ENCODE data around the gene SHISA8.

Gene SHISA8

GRCh38 chr22:41891407-41891806 is 23.5 kb downstream of the SHISA8 start:
- Histone ChIP-seq H2AFZ (ENCODE audit: low read length) (no peak overlapping the region), H3K9ac (ENCODE audit: low read length) (no peak overlapping the region), H3F3A (ENCODE audit: insufficient read depth, low read length) (no peaks in the 10 kb centered on the region), H3K9me2 (ENCODE audit: low read depth, low read length) (no peaks in the 10 kb centered on the region), H3K79me2 (ENCODE audit: insufficient read depth, low read length) (no peaks in the 10 kb centered on the region), H3K27ac (ENCODE audit: low read depth, low read length, poor library complexity, severe bottlenecking) (no peak overlapping the region), H3K4me3 (ENCODE audit: low read depth, low read length, poor library complexity, severe bottlenecking) (no peak overlapping the region), H3K9me3 (ENCODE audit: low read length) (no peaks in the 10 kb centered on the region), H4K20me1 (ENCODE audit: insufficient read depth, low read length) (no peaks in the 10 kb centered on the region), H3K36me3 (ENCODE audit: insufficient read depth, low read length) (peaks cover 93% of the 10 kb centered on the region), H3K4me2 (ENCODE audit: low read length) (no peak overlapping the region), H3K27me3 (ENCODE audit: insufficient read depth, low read length) (no peaks in the 10 kb centered on the region), H3K4me1 (ENCODE audit: insufficient read depth, low read length, severe bottlenecking) (peaks cover 6% of the 10 kb centered on the region)
- TF ChIP-seq CTCF (IDR thresholded peaks at IDR 0.05; ENCODE audit: low read length): no peak
- no peak for TF ChIP-seq EZH2 (IDR thresholded peaks at IDR 0.05; ENCODE audit: borderline replicate concordance, low read length)

GRCh38 chr22:41888627-41889200 is 26.2 kb downstream of the SHISA8 start:
- no peak for TF ChIP-seq EZH2 (IDR thresholded peaks at IDR 0.05; ENCODE audit: borderline replicate concordance, low read length)
- TF ChIP-seq CTCF (IDR thresholded peaks at IDR 0.05; ENCODE audit: low read length): no peak
- no peaks in the 10 kb centered on the region for H3K9me2 ChIP-seq (ENCODE audit: low read depth, low read length)
- no peaks in the 10 kb centered on the region for H4K20me1 ChIP-seq (ENCODE audit: insufficient read depth, low read length)
- peaks cover 10% of the 10 kb centered on the region for H3K4me1 ChIP-seq (ENCODE audit: insufficient read depth, low read length, severe bottlenecking)
- no peak overlapping the region for H3K4me3 ChIP-seq (ENCODE audit: low read depth, low read length, poor library complexity, severe bottlenecking)
- H3K27ac ChIP-seq (ENCODE audit: low read depth, low read length, poor library complexity, severe bottlenecking): peak overlapping the region; percentile 9
- no peaks in the 10 kb centered on the region for H3K79me2 ChIP-seq (ENCODE audit: insufficient read depth, low read length)
- H3K4me2 ChIP-seq (ENCODE audit: low read length): no peak overlapping the region
- H3K9ac ChIP-seq (ENCODE audit: low read length): no peak overlapping the region
- no peaks in the 10 kb centered on the region for H3K27me3 ChIP-seq (ENCODE audit: insufficient read depth, low read length)
- H3F3A ChIP-seq (ENCODE audit: insufficient read depth, low read length): no peaks in the 10 kb centered on the region
- peaks cover 96% of the 10 kb centered on the region for H3K36me3 ChIP-seq (ENCODE audit: insufficient read depth, low read length)
- no peak overlapping the region for H2AFZ ChIP-seq (ENCODE audit: low read length)
- no peaks in the 10 kb centered on the region for H3K9me3 ChIP-seq (ENCODE audit: low read length)

GRCh38 chr22:41885516-41885915 is 29.4 kb downstream of the SHISA8 start:
- H3K79me2 ChIP-seq (ENCODE audit: insufficient read depth, low read length): no peaks in the 10 kb centered on the region
- H3K27me3 ChIP-seq (ENCODE audit: insufficient read depth, low read length): no peaks in the 10 kb centered on the region
- peaks cover 19% of the 10 kb centered on the region for H3K4me1 ChIP-seq (ENCODE audit: insufficient read depth, low read length, severe bottlenecking)

More at GRCh38 chr22:41885516-41885915, 29.4 kb downstream of the SHISA8 start:
- H3F3A ChIP-seq (ENCODE audit: insufficient read depth, low read length): no peaks in the 10 kb centered on the region
- no peak overlapping the region for H3K9ac ChIP-seq (ENCODE audit: low read length)
- no peaks in the 10 kb centered on the region for H4K20me1 ChIP-seq (ENCODE audit: insufficient read depth, low read length)
- H3K27ac ChIP-seq (ENCODE audit: low read depth, low read length, poor library complexity, severe bottlenecking): no peak overlapping the region
- H2AFZ ChIP-seq (ENCODE audit: low read length): no peak overlapping the region
- no peak for TF ChIP-seq CTCF (IDR thresholded peaks at IDR 0.05; ENCODE audit: low read length)
- TF ChIP-seq EZH2 (IDR thresholded peaks at IDR 0.05; ENCODE audit: borderline replicate concordance, low read length): no peak
- H3K9me2 ChIP-seq (ENCODE audit: low read depth, low read length): no peaks in the 10 kb centered on the region
- no peak overlapping the region for H3K4me3 ChIP-seq (ENCODE audit: low read depth, low read length, poor library complexity, severe bottlenecking)
- no peak overlapping the region for H3K4me2 ChIP-seq (ENCODE audit: low read length)
- H3K36me3 ChIP-seq (ENCODE audit: insufficient read depth, low read length): peaks cover 98% of the 10 kb centered on the region
- no peaks in the 10 kb centered on the region for H3K9me3 ChIP-seq (ENCODE audit: low read length)

Data from OCI-LY1 (cell line).